HCT116 (cell line): ENCODE results near the gene ENTPD6. TPM values are rescaled to one million over a fixed set of nuclear protein-coding genes. Genes with fewer than 3 reads are reported as not detected.

Experiments used
- ATAC-seq: fragments of 200-7000 bp; cut with Tn5 transposase; 2 replicates; pipeline ENCODE4 v1.9.1; 2020; ENCODE audit warnings: mild to moderate bottlenecking, moderate library complexity
- BruUV-seq: library from RNA; stranded (reverse); fragments of 400-500 nt; replicated peaks from 2 replicates; lab custom pipeline; 2021; lab: Mats Ljungman, UMichigan
- CTCF ChIA-PET: fragments of 300-600 bp; sonication (Branson Sonifier 250); formaldehyde crosslinking; loops from one replicate; lab custom pipeline; 2021; ENCODE audit warnings: antibody characterized with exemption; lab: Charles Lee
- POLR2A ChIA-PET: fragments of 300-600, 350-600 bp; sonication (Branson Sonifier 250); formaldehyde crosslinking; loops from one replicate; lab custom pipeline; 2021; ENCODE audit warnings: antibody characterized with exemption; lab: Charles Lee
- RAD21 ChIA-PET, 2 experiments: fragments of 300-600 bp; sonication (Branson Sonifier 250); formaldehyde crosslinking; loops; one replicate each; lab custom pipeline; 2023; ENCODE audit warnings: low total read pairs in 2 of 2; ENCODE audit not compliant: uncharacterized antibody in 2 of 2, unreplicated experiment in 2 of 2, low non-redundant PET in 1 of 2; lab: Charles Lee
- DNase-seq: peaks from one replicate; pipeline ENCODE4 v3.0.0-alpha.2; 2010; ENCODE audit warnings: low read depth, low spot score
- H2AFZ ChIP-seq: fragments of 200-600 bp; shearing (Covaris generic), sonication (generic); 2 replicates; pipeline ENCODE4 v1.6.1; 2017; ENCODE audit warnings: low read depth, mixed run types, mixed read lengths, antibody characterized with exemption, low read length; ENCODE audit not compliant: poor library complexity, severe bottlenecking
- H3K27ac ChIP-seq: 2 replicates; pipeline ENCODE4 v1.5.1; 2012; ENCODE audit warnings: low read depth, low read length
- H3K27me3 ChIP-seq: fragments of 200-600 bp; sonication (generic); 2 replicates; pipeline ENCODE4 v1.6.1; 2016; ENCODE audit warnings: mixed run types, low read length, mixed read lengths; ENCODE audit not compliant: insufficient read depth
- H3K36me3 ChIP-seq, 2 experiments: fragments of 200-500 bp in 1 of 2; fragments of 200-600 bp in 1 of 2; sonication (Bioruptor generic) in 1 of 2; sonication (generic) in 1 of 2; 2 replicates each; pipeline versions ENCODE4 v1.5.1 to v1.6.1; 2014 to 2016; ENCODE audit warnings: low read length in 2 of 2, inconsistent platforms in 1 of 2, mixed read lengths in 1 of 2, mixed run types in 1 of 2; ENCODE audit not compliant: insufficient read depth in 2 of 2, control insufficient read depth in 1 of 2
- H3K4me1 ChIP-seq, 2 experiments: fragments of 200-600 bp in 1 of 2; sonication (generic) in 1 of 2; 2 replicates each; pipeline versions ENCODE4 v1.5.1 to v1.6.1; 2012 to 2017; ENCODE audit warnings: low read length in 2 of 2, inconsistent platforms in 1 of 2, mild to moderate bottlenecking in 1 of 2, mixed read lengths in 1 of 2, mixed run types in 1 of 2, moderate library complexity in 1 of 2; ENCODE audit not compliant: insufficient read depth in 2 of 2, control insufficient read depth in 1 of 2
- H3K4me2 ChIP-seq: fragments of 200-600 bp; sonication (generic); 2 replicates; pipeline ENCODE4 v1.6.1; 2017; ENCODE audit warnings: mixed run types, low read length, mixed read lengths
- H3K4me3 ChIP-seq, 2 experiments: fragments of 200-600 bp in 1 of 2; sonication (generic) in 1 of 2; replicated peaks in 1 of 2; 2 replicates each; pipeline ENCODE4 v1.5.1; 2011 to 2016; ENCODE audit warnings: low read length in 2 of 2, control low read depth in 1 of 2, low read depth in 1 of 2, mild to moderate bottlenecking in 1 of 2, mixed read lengths in 1 of 2, mixed run types in 1 of 2
- H3K79me2 ChIP-seq: fragments of 200-600 bp; sonication (generic); 2 replicates; pipeline ENCODE4 v1.6.1; 2017; ENCODE audit warnings: mild to moderate bottlenecking, mixed run types, low read length, moderate library complexity, mixed read lengths; ENCODE audit not compliant: insufficient read depth
- H3K9ac ChIP-seq: fragments of 200-600 bp; sonication (generic); 2 replicates; pipeline ENCODE4 v1.6.1; 2016; ENCODE audit warnings: low read length, mixed read lengths
- H3K9me2 ChIP-seq: fragments of 200-600 bp; sonication (generic), shearing (Covaris generic); 2 replicates; pipeline ENCODE4 v1.6.1; 2017; ENCODE audit warnings: mixed run types, mild to moderate bottlenecking, moderate library complexity; ENCODE audit not compliant: insufficient read depth
- H3K9me3 ChIP-seq, 2 experiments: fragments of 200-500 bp in 1 of 2; fragments of 200-600 bp in 1 of 2; sonication (Bioruptor generic) in 1 of 2; sonication (generic) in 1 of 2; 2 replicates each; pipeline ENCODE4 v1.6.1; 2014 to 2017; ENCODE audit warnings: low read length in 2 of 2, mixed read lengths in 2 of 2, inconsistent platforms in 1 of 2, low read depth in 1 of 2, mild to moderate bottlenecking in 1 of 2, mixed run types in 1 of 2, moderate library complexity in 1 of 2; ENCODE audit not compliant: control insufficient read depth in 1 of 2, insufficient read depth in 1 of 2
- H4K20me1 ChIP-seq: fragments of 200-600 bp; sonication (generic), shearing (Covaris generic); 2 replicates; pipeline ENCODE4 v1.6.1; 2017; ENCODE audit warnings: mixed run types, mild to moderate bottlenecking, moderate library complexity; ENCODE audit not compliant: insufficient read depth
- CBX3 ChIP-seq: IDR thresholded peaks from 2 replicates; pipeline ENCODE4 v1.6.1; 2012; ENCODE audit warnings: low read depth
- CEBPB ChIP-seq: IDR thresholded peaks from 2 replicates; pipeline ENCODE4 v1.6.1; 2012; ENCODE audit warnings: low read depth
- ELF1 ChIP-seq: IDR thresholded peaks from 2 replicates; pipeline ENCODE4 v1.6.1; 2012; ENCODE audit warnings: low read depth, borderline replicate concordance
- FOSL1 ChIP-seq: IDR thresholded peaks from 2 replicates; pipeline ENCODE4 v1.6.1; 2012; ENCODE audit warnings: low read depth
- POLR2A ChIP-seq: IDR thresholded peaks from 2 replicates; pipeline ENCODE4 v1.7.0; 2011; ENCODE audit warnings: borderline replicate concordance; ENCODE audit not compliant: insufficient read depth, insufficient read length; ENCODE audit errors: extremely low read depth
- POLR2AphosphoS5 ChIP-seq: IDR thresholded peaks from 2 replicates; pipeline ENCODE4 v1.6.1; 2011; ENCODE audit warnings: mild to moderate bottlenecking, low read depth, low read length, moderate library complexity
- RAD21 ChIP-seq: IDR thresholded peaks from 2 replicates; pipeline ENCODE4 v1.6.1; 2012; ENCODE audit warnings: low read depth, mild to moderate bottlenecking
- REST ChIP-seq: IDR thresholded peaks from 2 replicates; pipeline ENCODE4 v1.6.1; 2012; ENCODE audit warnings: low read depth
- SIN3A ChIP-seq: IDR thresholded peaks from 2 replicates; pipeline ENCODE4 v1.6.1; 2012; ENCODE audit warnings: low read depth
- ZBTB33 ChIP-seq: IDR thresholded peaks from 2 replicates; pipeline ENCODE4 v1.6.1; 2011; ENCODE audit warnings: mild to moderate bottlenecking, low read length, moderate library complexity; ENCODE audit not compliant: insufficient replicate concordance; ENCODE audit errors: extremely low read depth
- ZNF274 ChIP-seq: fragments of 200-500 bp; sonication (Bioruptor generic); IDR thresholded peaks from 2 replicates; pipeline ENCODE4 v1.6.1; 2014; ENCODE audit warnings: mild to moderate bottlenecking, low read depth, low read length, inconsistent platforms
- intact Hi-C: fragments of 100-400 bp; cut with micrococcal nuclease; formaldehyde crosslinking; loops from 2 replicates; pipeline ENCODE4 v1.10.0; 2022
- total RNA-seq: library from RNA; stranded (reverse); gene quantifications from one replicate; pipeline ENCODE4 v1.2.1, GENCODE V29; 2021; ENCODE audit not compliant: unreplicated experiment

ENTPD6 gene
- total RNA-seq, 1 experiment from 2014 or later, result 89.2 TPM

- POLR2A ChIA-PET, result interaction anchor here (1.9 kb wide), 1 partner anchor 9 kb away, joined by 9 read pairs; the partner anchor contains the start of gene PYGB
- Histone ChIP-seq H3K36me3 (no peaks in the 10 kb centered on the region), H3K27ac (peak overlapping the region; percentile 60), H3K4me3 (peak overlapping the region; percentile 12 to 42), H3K4me2 (peak overlapping the region; percentile 83), H2AFZ (no peak overlapping the region), H4K20me1 (no peaks in the 10 kb centered on the region), H3K4me1 (peaks cover 35 to 60% of the 10 kb centered on the region in 2 experiments), H3K79me2 (no peaks in the 10 kb centered on the region), H3K9me2 (no peaks in the 10 kb centered on the region), H3K27me3 (no peaks in the 10 kb centered on the region), H3K9me3 (no peaks in the 10 kb centered on the region), H3K9ac (peak overlapping the region; percentile 36)
- RAD21 ChIA-PET, result no interaction called here
- CTCF ChIA-PET, result no interaction called here
- TSS peak; percentile 94 for BruUV-seq
- no peak for DNase-seq
- 0 out of 2 replicates have a peak, but pooled peaks have one; percentile 8 for TF ChIP-seq POLR2AphosphoS5
- TF ChIP-seq CBX3, result no peak
- TF ChIP-seq RAD21, result no peak
- TF ChIP-seq POLR2A, result no peak
- ATAC-seq, result no peak
- intact Hi-C loops, result no loop called here
Measured at GRCh38 chr20:25238319-25239037, 43.0 kb downstream of the ENTPD6 start.

- ATAC-seq, result no peak
- H3K4me2 ChIP-seq, result no peak overlapping the region
- intact Hi-C loops, result no loop called here
- TF ChIP-seq ZNF274 (no peak), CBX3 (no peak), CEBPB (no peak), REST (no peak), ZBTB33 (no peak), POLR2AphosphoS5 (no peak), SIN3A (no peak), ELF1 (no peak), FOSL1 (no peak)
Measured at GRCh38 chr20:25239387-25240370, 44.2 kb downstream of the ENTPD6 start.

More at GRCh38 chr20:25239387-25240370, 44.2 kb downstream of the ENTPD6 start:
- ChIA-PET RAD21 (no interaction called here), POLR2A (no interaction called here), CTCF (no interaction called here)
- no peaks in the 10 kb centered on the region for H3K27me3 ChIP-seq
- H3K9ac ChIP-seq, result no peak overlapping the region
- no peak overlapping the region for H2AFZ ChIP-seq
- no peaks in the 10 kb centered on the region for H3K79me2 ChIP-seq
- no peaks in the 10 kb centered on the region for H3K36me3 ChIP-seq
- no TSS peak for BruUV-seq
- no peaks in the 10 kb centered on the region for H3K9me2 ChIP-seq
- peaks cover 29 to 52% of the 10 kb centered on the region in 2 experiments for H3K4me1 ChIP-seq
- no peaks in the 10 kb centered on the region for H4K20me1 ChIP-seq
- no peak overlapping the region for H3K27ac ChIP-seq
- H3K9me3 ChIP-seq, result no peaks in the 10 kb centered on the region
- no peak for DNase-seq
- H3K4me3 ChIP-seq, result no peak overlapping the region
